GM19372 (cell line): ENCODE results near the gene EGFR.

Experiments used
- ATAC-seq: cut with Tn5 transposase; IDR thresholded peaks from one replicate; pipeline ENCODE4 v1.9.1; 2021; ENCODE audit warnings: mild to moderate bottlenecking, low read depth, moderate library complexity; ENCODE audit not compliant: unreplicated experiment

EGFR gene

DNA sequence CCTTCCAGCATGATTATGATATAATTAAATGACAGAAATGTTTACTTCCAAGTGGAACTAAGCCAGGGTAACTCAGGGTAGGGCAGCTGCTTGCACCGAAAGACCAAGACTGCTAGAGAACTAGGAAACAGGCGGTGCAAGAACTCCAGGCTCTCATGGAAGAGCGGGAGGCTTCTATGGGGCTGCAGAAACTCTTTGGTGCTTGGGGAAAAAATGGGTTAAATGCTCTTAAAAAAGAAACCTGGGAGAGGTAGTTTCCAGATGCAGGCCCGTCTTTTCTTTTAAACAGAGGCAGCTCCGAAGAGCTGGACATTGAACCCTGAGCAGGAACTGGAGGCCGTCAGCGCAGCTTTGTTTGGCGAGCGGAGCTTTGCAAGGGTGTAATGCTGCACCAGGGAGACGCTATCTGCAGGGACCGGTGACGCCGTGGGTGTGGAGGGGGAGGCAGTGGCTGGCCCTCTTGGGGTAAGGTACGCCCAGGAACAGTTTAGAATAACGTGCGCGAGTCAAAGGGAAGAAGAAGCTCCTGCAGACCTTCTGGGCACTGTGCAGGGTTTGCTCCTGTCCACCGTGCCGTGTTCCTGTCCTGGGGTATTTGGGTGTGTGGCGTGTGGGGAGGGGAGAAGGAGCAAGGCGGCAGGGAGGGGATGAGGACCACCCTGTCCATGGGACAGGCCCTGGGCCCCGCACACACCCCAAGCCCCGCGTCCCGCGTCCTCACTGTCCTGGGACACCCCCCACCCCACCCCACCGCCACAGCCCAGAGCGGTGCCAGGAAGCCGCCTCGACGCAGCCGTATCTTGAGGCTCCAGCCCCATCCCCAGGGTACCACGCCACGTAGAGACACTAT lies 59.0 kb downstream of the EGFR start:
- no peak for ATAC-seq

DNA sequence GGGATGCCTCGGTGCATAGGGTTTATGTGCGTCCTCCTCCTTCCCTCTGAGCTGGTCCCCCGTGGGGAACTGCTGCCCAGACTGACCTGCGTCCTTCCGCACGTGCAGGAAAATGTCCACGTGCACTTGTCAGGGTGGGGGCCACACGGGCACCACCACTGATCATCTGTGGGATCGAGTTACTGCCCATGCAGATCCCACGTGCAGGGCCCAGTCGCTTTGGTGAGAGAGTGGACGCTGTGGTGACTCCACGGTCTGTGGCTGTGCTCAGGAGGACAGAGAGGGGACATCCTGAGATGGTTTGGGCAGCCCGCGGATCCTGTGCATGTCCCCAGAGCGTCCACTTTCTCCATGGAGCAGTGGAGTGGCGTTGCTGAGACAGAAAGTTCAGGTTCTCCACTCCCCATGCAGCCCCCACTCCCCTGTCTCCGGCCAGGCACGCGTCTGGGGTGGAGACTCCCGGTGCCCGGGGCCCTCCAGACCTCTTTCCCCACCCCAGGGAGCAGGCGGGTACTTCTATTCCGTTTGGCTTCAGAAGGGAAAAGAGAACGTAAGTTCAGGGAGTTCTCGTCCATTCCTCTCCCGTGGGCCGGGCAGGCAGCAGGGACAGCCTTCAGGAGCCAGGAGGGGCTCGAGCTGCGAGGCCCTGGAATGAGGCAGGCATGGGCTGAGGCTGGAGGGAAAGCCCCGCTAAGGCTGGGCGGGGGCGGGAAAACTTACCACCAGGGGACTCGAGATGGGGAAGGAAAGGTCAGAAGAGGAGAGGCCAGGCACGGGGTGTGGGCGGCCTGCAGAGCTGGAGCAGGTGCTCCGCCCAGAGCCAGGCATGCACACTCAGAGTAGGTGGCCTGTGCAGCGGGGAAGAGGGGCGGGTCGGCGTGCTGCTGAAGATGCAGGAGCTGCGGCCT lies 59.9 kb downstream of the EGFR start:
- no peak for ATAC-seq

DNA sequence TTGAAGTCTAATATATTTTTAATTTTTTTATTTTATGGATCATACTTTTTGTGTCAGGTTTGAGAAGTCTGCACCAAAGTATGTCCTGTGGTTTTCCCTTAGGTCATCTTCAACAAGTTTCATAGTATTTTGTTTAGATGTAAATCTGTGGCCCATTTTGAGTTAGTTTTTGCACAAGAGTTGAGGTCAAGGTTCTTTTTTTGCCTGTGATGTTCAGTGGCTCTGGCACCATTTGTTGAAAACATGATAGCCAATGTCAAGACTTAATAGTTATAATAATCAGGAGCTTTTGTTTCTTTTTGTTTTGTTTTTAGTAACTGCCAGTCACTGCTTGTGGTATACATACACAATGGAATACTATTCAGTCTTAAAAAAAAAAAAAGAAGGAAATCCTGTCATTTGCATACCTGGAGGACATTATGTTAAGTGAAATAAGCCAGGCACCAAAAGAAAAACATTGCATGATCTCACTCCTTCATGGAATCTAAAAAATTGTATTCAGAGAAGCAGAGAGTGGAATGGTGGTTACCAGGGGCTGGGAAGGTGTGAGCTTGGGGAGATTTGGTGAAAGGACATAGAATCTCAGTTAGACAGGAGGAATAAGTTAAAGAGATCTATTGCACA lies 61.3 kb downstream of the EGFR start:
- no peak for ATAC-seq

DNA sequence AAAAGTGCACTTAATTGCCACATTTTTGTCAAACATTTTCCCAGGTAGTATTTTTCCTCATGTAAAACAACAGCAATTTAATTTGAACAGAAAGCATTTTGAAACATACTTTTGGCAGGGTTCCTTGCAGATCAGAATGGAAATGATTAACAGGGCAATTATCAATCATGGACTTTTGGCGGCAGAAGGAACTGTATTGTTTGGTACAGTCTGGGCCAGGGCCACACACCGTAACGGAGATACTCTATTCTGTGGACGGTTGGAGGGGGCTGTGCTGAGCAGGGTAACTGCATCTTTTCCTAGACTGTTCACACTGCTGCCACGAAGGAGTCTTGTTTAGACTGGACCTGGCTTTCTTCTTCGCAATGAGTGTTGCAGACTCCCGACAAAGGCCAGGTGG lies 62.3 kb downstream of the EGFR start:
- no peak for ATAC-seq

DNA sequence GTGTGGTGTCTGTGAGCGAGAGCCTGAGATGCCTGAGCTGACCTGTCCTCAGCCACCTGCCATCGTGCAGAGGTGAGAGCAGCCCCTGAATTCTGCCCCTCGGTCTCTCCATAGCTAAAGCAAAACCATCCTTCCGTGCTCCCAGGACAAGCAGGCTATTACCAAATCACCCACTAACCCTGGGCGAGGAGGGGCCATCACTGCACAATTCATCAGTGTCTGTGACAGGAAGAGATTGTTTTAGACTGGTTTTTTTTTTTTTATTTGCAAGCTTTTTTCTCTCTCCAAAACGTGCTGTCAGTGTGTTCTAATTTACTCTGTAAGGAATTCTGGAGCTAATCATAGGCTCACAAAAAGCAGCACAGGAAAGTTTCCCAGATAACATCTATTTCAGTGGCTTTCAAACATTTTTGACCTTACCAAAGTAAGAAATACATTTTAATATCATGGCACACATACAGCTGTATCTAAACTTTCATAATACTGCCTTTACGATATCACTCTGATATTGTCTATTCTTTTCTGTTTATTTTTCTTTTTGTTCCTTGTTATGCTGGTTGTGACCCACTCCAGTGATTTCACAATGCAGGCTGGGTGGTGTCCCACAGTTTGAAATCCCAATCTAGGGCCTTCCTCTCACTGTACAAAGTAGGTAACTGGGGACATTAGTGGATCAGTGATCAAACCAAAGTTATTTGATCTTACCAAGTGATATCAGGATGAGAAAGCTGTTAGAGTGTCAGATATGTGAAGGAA lies 62.8 kb downstream of the EGFR start:
- no peak for ATAC-seq

DNA sequence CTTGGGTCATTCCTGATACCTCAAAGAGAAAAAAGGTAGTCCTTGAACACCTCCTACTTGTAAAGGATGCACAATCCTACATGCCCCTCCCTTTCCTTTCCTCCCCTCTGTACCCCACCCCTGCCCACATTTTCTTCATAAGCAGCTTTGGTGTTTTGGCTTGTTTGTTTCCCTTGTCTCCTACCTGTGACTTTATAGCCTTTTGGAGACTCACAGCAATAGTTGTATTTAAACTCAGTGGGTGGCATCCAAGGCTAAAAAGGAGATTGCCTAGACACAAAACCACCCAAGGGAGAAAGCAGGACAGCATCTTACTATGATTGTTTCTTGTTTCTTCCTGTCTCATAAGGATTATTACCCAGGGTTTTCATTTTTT lies 63.4 kb downstream of the EGFR start:
- ATAC-seq = no peak

DNA sequence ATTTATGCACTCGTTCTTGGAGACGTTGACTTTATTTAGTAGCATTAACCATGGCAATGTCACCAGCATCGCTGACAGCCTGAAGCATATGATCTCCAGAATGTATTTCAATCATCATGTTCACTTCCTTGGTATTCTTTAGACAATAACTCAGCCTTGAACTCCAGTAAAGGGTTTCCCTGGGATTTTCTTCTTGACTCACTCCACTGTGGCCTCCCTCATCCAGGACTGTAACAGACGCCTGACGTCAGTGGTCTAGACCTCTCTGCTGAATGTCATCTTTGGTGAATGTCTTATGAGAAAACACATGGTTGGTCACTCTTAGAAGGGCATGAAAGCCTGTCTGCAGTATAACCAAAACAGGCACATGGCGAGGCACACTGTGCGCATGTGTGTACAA lies 64.4 kb downstream of the EGFR start:
- no peak for ATAC-seq

DNA sequence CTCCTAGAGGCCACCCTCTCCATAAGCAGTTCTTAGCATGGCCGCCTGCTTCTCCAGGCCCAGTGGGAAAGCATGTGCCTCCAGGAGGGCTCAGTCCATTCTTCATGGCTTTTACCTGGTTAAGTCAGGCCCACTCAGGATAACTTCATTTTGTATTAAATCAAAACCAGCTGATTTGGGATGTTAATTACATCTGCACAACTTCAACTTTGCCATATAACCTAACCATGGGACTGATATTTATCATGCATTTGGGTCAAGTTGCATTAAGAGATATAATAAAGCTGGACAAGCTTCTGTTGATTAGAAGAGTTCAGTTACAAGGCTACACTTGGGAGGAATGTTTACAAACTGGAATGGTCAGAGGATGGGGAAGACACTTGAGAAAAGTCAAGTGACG lies 65.5 kb downstream of the EGFR start:
- no peak for ATAC-seq

DNA sequence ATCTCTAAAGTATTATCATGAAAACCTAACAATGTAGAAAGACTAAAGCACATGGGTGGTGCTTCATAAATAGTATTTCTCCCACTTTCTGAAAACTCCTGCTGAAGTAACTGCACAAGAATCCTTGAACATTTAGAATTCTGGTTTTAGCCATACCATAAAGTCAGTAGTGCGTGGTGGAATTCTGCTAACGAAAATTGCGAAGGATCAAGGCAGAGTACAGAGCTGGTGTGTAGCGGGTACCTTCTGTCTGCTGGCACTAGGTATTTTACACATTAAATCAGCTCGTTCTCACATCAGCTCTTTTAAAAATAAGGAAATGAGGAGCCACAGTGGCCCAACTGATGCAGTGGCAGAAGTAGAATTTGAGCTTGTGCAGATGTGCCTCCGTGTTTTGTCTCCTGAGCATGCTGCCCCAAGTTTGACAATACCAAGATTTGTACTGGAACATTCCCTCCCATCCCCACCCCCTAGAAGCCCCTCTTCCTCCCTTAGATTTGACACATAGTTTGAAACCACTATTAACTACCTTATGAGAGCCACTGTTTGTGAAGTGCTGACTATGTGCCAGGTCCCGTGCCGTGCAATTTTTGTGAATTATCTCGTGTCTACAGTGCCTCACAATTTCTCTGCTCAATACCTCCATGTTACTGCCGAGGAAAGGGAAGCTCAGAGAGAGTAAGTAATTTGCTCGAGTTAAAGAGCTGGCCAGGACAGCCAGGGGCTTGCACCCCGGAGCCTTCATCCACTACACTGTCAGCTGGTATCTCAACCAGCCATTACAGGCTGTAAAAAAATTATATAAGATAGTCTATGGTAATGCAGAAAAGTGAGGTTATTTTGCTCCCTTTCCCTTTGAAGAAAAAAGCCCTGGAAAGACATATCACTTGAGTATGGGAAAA lies 66.9 kb downstream of the EGFR start:
- no peak for ATAC-seq

DNA sequence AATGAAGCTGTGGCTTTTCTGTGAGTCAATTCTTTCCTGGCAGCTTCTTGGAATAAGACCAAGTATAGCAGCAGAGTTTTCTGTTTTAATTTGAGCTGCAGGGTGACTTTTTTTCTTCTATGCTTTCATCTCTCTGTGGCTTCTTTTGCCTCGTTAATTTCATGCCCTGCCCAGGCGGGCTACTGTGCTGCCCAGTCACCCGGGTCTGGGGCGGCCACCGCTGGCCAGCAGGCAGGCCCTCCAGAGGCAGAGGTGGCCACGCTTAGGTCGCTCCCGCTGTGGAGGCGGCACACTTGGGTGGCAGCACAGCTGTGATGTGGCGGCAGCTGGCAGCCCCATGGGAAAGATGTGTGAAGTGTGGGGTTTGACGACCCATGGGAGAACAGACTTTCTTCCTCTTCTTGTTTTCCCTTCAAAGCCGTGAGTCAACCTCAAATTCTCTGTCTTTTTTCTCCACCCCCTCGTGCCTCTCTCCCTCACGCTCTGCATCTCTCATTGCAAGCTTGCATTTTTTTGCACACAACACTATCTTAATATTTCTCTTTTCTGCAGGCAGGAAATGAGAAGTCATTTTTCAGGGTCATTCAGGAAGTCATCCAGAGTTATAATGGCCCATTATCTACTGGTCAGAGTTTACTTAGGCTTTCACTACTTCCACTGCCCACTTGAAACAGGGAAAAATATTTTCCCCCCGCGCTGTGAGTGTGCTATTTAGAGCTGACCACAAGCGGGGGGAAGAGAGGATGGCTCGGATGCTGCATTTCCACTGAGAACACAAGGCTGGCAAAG lies 67.8 kb downstream of the EGFR start:
- peak; percentile 48 for ATAC-seq

DNA sequence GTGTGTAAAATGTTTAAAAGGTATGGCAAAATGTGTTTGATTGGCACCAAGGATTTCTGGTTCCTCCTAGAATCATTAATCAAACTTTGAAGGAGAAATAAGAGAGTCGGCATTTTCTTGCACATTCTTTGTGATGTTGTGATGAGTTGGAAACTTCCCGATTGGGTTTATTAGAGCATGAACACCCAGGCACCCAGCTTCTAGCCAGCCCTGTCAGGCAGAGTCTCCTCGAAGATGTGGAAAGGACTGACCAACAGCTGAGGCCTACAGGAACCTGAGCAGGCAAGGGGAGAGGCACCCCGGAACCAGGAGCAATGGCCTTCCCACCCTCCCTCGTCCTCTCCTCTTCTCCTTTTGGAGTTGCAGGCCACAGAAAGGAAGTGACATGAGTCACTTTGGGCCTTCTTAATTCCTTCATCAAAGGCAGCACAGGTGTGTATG lies 68.7 kb downstream of the EGFR start:
- ATAC-seq = no peak

DNA sequence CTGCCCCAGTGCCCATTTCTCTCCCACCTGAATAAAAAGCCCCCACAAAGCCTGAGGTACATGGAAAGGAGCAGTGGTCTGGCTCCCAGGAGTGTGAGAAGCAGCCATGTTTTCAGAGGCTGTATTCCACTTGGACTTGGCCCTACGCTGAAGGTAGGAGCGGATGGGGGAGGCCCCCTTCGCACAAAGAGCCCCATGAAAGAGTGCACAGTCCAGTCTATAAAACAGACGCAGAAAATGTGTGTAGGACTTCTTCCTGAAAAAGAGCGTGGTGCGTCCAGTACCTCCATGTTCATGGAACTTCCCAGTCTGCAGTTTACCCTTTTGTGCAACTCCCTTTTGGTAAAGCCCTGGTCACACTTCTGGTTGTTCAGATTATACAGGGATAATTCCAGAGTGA lies 69.3 kb downstream of the EGFR start:
- no peak for ATAC-seq

DNA sequence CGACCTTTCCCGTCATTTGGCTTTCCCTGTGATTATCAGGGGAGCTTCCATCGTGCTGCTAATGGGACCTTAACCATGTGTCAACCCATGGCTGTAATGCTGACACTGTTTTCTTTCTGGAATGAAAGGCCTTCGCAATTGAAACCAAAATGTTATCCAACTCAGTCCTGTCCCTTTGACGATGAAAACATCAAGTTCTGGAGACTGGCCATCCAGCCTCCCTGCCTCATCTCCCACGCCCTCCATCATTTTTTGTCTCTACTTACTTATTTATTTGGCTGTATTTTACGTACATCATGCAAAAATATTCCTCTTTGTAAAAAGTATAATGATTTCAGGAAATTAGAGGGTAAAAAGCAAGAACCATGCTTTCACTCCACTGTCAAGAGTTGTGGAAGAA lies 69.8 kb downstream of the EGFR start:
- no peak for ATAC-seq

DNA sequence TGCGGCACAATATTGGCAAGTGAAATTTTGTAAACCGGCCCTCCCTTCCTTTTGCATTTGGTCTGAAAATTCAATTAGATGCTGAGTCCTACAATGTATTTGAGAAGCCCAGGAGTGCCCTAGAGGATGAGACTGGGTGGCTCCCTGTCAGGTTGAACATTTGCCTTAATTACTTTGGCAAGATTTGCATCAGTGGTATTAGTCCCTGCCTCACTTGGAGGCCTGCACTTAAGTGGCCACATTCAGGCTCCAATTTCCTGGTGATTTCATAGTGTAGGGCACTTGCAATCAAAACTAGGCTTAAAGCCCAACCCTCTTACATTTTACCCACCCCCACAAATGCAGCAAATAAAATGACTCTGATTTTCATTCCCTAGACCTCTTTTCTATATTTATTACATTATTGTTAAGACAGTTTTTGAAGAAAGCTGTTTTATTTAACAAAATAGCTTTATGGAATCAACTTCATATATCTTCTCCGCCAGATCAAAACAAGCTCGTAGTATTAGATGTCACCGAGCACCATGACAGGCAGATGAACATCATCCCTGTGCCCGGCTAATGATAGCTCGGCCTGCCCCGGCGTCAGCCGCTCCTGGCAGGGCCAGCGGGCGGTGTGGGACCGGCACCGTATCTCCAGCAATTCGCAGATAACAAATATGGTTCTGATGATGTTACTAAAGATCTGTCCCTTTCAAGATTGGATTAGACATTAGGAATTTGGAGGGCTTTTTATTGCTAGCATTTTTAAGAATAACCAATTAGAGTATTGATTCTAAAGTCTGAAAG lies 73.6 kb downstream of the EGFR start:
- no peak for ATAC-seq

DNA sequence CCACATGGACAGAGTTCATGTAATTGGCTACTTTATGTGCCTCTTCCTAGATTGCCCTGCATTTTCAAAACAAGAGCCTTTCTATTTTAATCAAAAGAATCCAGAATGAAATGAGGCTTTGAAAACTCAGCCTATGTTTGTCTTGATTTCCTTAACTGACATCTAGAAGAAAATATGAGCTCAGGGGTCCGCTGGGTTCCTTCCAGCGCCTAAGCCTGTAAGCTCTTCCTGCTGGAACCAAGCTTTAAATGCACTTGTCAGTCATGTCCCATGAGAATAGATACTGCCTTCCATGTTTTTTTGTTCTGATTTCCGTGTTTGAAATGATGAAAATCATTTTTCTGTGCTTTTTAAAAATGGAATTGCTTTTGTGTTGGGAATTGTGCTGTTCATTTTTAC lies 74.2 kb downstream of the EGFR start:
- ATAC-seq = no peak

DNA sequence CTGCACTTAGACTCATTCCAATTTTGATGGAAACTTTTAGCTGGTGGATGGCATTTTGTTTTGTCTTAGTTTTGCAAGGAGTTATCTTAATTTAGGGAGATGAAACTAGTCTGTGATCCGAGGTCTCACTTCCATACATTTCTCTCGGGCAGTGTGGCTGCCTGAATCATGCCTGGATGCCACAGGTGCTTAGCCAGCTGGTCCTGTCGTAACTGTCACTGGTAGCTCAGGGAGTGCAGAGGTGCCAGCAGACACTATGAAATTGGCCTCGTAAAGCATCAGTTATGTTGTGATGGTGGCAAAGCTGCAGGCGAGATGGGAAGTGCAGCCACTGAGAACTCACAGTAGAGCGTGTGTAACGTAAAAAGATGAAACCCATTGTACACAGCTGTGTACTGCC lies 74.9 kb downstream of the EGFR start:
- ATAC-seq = no peak

DNA sequence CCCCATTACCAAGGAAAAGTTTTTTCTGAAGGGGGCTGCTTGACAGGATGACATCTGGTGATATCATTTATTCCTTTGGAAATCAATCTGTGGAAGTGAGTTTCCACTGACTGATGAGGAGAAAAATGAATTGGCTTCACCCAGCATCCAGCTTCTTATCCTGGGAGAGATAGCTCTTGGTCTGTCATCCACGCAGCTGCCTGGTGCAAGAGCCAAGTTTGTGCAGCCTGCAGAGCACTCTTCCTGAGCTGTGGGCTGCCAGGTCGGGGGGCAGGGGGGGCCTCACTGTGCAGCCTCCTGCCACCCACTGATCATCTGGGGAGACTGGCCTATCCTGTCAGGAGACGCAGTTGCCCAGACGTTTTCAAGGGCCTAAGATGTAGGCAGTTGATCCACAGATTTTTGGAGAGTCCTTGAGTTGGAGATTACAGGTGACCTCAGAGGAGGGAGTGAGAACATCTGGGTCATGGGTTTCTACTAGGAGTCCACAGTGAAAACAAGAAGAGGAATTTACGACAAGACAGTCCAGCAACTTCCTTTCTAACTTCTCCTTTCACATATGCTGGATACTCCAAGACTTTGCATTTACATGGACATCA lies 75.4 kb downstream of the EGFR start:
- no peak for ATAC-seq

DNA sequence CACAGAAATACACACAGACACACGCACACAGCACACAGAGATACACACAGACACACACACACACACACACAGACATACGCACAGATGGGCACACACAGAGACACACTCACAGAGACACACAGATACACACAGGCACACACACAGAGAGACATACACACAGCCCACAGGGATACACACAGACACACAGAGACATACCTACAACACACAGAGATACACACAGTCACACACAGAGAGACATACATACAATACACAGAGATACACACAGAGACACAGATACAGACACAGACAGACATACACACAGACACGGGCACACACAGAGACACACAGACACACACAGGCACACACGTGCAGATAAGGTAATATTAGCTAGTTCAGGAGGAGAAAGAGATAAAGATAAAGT lies 76.9 kb downstream of the EGFR start:
- ATAC-seq = no peak
